ENCODE results near the gene PTPRH.

The PTPRH gene, protein sequence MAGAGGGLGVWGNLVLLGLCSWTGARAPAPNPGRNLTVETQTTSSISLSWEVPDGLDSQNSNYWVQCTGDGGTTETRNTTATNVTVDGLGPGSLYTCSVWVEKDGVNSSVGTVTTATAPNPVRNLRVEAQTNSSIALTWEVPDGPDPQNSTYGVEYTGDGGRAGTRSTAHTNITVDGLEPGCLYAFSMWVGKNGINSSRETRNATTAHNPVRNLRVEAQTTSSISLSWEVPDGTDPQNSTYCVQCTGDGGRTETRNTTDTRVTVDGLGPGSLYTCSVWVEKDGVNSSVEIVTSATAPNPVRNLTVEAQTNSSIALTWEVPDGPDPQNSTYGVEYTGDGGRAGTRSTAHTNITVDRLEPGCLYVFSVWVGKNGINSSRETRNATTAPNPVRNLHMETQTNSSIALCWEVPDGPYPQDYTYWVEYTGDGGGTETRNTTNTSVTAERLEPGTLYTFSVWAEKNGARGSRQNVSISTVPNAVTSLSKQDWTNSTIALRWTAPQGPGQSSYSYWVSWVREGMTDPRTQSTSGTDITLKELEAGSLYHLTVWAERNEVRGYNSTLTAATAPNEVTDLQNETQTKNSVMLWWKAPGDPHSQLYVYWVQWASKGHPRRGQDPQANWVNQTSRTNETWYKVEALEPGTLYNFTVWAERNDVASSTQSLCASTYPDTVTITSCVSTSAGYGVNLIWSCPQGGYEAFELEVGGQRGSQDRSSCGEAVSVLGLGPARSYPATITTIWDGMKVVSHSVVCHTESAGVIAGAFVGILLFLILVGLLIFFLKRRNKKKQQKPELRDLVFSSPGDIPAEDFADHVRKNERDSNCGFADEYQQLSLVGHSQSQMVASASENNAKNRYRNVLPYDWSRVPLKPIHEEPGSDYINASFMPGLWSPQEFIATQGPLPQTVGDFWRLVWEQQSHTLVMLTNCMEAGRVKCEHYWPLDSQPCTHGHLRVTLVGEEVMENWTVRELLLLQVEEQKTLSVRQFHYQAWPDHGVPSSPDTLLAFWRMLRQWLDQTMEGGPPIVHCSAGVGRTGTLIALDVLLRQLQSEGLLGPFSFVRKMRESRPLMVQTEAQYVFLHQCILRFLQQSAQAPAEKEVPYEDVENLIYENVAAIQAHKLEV

GRCh38 chr19:55208880-55209692 lies at the start of gene PTPRH:
Gene PTPRH, minus strand, starts transcription at chr19:55209501. Its CDS starts 68 bp downstream, at chr19:55209433.
- H3K27ac ChIP-seq: no peak within 1 kb of the TSS
- TF ChIP-seq, protein P1, sequence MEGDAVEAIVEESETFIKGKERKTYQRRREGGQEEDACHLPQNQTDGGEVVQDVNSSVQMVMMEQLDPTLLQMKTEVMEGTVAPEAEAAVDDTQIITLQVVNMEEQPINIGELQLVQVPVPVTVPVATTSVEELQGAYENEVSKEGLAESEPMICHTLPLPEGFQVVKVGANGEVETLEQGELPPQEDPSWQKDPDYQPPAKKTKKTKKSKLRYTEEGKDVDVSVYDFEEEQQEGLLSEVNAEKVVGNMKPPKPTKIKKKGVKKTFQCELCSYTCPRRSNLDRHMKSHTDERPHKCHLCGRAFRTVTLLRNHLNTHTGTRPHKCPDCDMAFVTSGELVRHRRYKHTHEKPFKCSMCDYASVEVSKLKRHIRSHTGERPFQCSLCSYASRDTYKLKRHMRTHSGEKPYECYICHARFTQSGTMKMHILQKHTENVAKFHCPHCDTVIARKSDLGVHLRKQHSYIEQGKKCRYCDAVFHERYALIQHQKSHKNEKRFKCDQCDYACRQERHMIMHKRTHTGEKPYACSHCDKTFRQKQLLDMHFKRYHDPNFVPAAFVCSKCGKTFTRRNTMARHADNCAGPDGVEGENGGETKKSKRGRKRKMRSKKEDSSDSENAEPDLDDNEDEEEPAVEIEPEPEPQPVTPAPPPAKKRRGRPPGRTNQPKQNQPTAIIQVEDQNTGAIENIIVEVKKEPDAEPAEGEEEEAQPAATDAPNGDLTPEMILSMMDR (conservative IDR thresholded peaks at IDR 0.05; ENCODE audit: low read depth, low read length): no peak
- H3K27me3 ChIP-seq (ENCODE audit: insufficient read depth, low read depth): peaks cover 65% of the 10 kb centered on the region
- H3K79me2 ChIP-seq (ENCODE audit: insufficient read depth, low read depth): no peaks in the 10 kb centered on the region
- H3K9ac ChIP-seq: no peak within 1 kb of the TSS
- no peaks in the 10 kb centered on the region for H4K20me1 ChIP-seq (ENCODE audit: insufficient read depth)
- no peak within 1 kb of the TSS for H3K4me2 ChIP-seq
- no peaks in the 10 kb centered on the region for H3K4me1 ChIP-seq (ENCODE audit: low read depth, poor library complexity, severe bottlenecking)
- H3K36me3 ChIP-seq (ENCODE audit: insufficient read depth): no peaks in the 10 kb centered on the region
- H3K4me3 ChIP-seq (IDR thresholded peaks at IDR 0.05; ENCODE audit: insufficient read depth, low read depth, low read length): no peak within 1 kb of the TSS
- H2AFZ ChIP-seq (ENCODE audit: low read depth): no peak within 1 kb of the TSS

DNA sequence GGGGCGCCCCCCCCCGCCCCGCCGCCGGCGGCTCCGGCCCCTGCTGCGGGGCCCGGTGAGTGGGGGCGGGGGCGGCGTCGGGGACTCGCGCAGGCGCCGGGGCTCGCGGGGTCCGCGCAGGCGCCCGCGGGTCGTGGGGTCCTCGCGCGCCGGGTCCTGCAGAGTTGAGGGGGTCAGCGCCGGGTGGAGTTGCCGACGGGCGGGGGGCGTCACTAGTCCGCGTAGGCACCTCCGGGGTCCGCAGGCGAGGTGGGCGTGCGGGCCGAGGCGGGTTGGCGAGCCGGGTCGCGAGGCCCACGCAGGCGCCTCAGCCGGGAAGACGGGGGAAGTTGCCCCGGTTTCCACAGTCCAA lies 49.2 kb upstream of the PTPRH start:
- Histone ChIP-seq H4K20me1 (ENCODE audit: insufficient read depth) (peaks cover 16% of the 10 kb centered on the region), H3K79me2 (ENCODE audit: insufficient read depth, low read depth) (peaks cover 48% of the 10 kb centered on the region), H3K36me3 (ENCODE audit: insufficient read depth) (no peaks in the 10 kb centered on the region), H2AFZ (ENCODE audit: low read depth) (peak overlapping the region; percentile 39; the same call in 1 of the 2 replicates), H3K4me3 (IDR thresholded peaks at IDR 0.05; ENCODE audit: insufficient read depth, low read depth, low read length) (no peak overlapping the region), H3K9ac (peak overlapping the region; percentile 78), H3K27me3 (ENCODE audit: insufficient read depth, low read depth) (no peaks in the 10 kb centered on the region), H3K27ac (peak overlapping the region; percentile 40), H3K4me1 (ENCODE audit: low read depth, poor library complexity, severe bottlenecking) (peaks cover 31% of the 10 kb centered on the region), H3K4me2 (peak overlapping the region; percentile 25; the same call in 1 of the 2 replicates)
- TF ChIP-seq, protein P1 (conservative IDR thresholded peaks at IDR 0.05; ENCODE audit: low read depth, low read length): no peak

DNA sequence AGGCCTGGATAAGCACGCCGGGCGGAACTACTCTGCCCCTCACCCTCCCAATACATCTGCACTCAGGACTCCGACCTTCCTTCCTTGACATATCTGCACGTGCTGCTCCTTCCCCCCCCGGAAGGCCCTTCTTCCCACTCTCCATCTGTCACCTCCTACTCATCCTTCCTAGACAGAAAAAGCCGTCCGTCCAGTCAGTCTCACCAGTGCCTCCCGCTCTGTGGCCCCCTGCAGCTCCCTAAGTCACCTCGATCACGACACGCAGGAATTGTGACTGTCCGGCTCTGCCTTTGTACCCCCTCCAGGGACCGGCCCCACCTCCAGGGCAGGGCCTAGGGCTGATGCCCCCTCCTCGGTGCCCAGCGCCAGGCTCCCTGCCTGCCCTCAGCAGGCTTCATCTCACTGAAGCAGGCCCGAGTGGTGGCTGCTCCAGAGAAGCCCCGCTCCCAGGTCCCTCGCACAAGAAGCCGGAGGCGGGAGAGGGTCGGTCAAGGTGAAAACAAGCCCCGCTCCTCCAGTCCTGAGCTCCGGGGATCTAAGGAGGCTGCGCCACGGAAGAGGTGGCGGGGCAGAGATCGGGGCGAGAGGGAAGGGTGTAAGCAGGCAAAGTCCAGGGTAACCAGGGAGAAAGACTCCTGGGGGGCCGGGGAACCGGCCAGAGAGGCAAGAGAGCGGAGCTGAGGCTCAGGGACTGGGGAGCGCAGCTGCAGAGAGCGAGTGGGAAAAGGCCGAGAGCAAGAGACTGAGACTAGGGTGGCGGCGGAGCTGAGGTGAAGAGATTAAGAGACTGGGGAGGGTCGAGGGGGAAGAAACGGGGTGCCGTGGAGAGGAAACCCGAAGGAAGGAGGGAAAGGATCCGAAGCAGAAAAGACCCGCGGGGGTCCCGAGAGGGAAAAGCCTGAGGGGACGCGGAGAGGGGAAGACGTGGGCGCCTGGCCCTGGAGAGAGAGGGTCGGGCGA lies 48.4 kb upstream of the PTPRH start:
- TF ChIP-seq, protein P1 (conservative IDR thresholded peaks at IDR 0.05; ENCODE audit: low read depth, low read length): no peak
- H3K27me3 ChIP-seq (ENCODE audit: insufficient read depth, low read depth): no peaks in the 10 kb centered on the region
- peak overlapping the region; percentile 78; the same call in 1 of the 2 replicates for H3K9ac ChIP-seq
- H3K36me3 ChIP-seq (ENCODE audit: insufficient read depth): no peaks in the 10 kb centered on the region
- peaks cover 31% of the 10 kb centered on the region for H3K4me1 ChIP-seq (ENCODE audit: low read depth, poor library complexity, severe bottlenecking)
- peaks cover 55% of the 10 kb centered on the region for H3K79me2 ChIP-seq (ENCODE audit: insufficient read depth, low read depth)
- H2AFZ ChIP-seq (ENCODE audit: low read depth): no peak overlapping the region
- peak overlapping the region; percentile 98 for H3K4me2 ChIP-seq
- H3K27ac ChIP-seq: no peak overlapping the region; the same call in 1 of the 2 replicates
- peaks cover 22% of the 10 kb centered on the region for H4K20me1 ChIP-seq (ENCODE audit: insufficient read depth)
- H3K4me3 ChIP-seq (IDR thresholded peaks at IDR 0.05; ENCODE audit: insufficient read depth, low read depth, low read length): no peak overlapping the region

Measured in KMS-11 (cell line).